Parathyroid adenoma (tissue), 2 donors: ENCODE measurements around the gene ROBO4.

ENCODE experiments used
- H2AFZ ChIP-seq: fragments of 300-600 bp; sonication (generic); one replicate; pipeline ENCODE4 v1.7.0; 2017; ENCODE audit warnings: antibody characterized with exemption, mild to moderate bottlenecking
- H3K27ac ChIP-seq: fragments of 300-600 bp; sonication (generic); one replicate; pipeline ENCODE4 v1.7.0; 2017
- H3K27me3 ChIP-seq: fragments of 300-600 bp; sonication (generic); one replicate; pipeline ENCODE4 v1.7.0; 2017; ENCODE audit warnings: low read length; ENCODE audit not compliant: control insufficient read depth, insufficient read depth
- H3K36me3 ChIP-seq: fragments of 300-600 bp; sonication (generic); one replicate; pipeline ENCODE4 v1.7.0; 2017; ENCODE audit warnings: low read length; ENCODE audit not compliant: control insufficient read depth, insufficient read depth
- H3K4me1 ChIP-seq: fragments of 300-600 bp; sonication (generic); one replicate; pipeline ENCODE4 v1.7.0; 2017; ENCODE audit warnings: control low read depth
- H3K4me2 ChIP-seq: fragments of 300-600 bp; sonication (generic); one replicate; pipeline ENCODE4 v1.7.0; 2017; ENCODE audit warnings: low read length
- H3K4me3 ChIP-seq: fragments of 300-600 bp; sonication (generic); one replicate; pipeline ENCODE4 v1.7.0; 2017; ENCODE audit warnings: low read depth, low read length
- H3K79me2 ChIP-seq: fragments of 300-600 bp; sonication (generic); one replicate; pipeline ENCODE4 v1.7.0; 2017; ENCODE audit warnings: control low read depth
- H3K9ac ChIP-seq: fragments of 300-600 bp; sonication (generic); one replicate; pipeline ENCODE4 v1.7.0; 2017; ENCODE audit warnings: mild to moderate bottlenecking
- H3K9me3 ChIP-seq: fragments of 300-600 bp; sonication (generic); one replicate; pipeline ENCODE4 v1.7.0; 2017; ENCODE audit warnings: low read length; ENCODE audit not compliant: control insufficient read depth
- CTCF ChIP-seq: fragments of 300-600 bp; sonication (generic); IDR thresholded peaks from one replicate; pipeline ENCODE4 v1.7.0; 2017; ENCODE audit warnings: antibody characterized with exemption, mild to moderate bottlenecking
- donor health status: primary hyperparathyroidism.

The ROBO4 gene

GRCh38 chr11:124915541-124916369 lies 18.1 kb upstream of the ROBO4 start:
- Histone ChIP-seq H2AFZ (no peak overlapping the region), H3K4me2 (no peak overlapping the region), H3K27me3 (no peaks in the 10 kb centered on the region), H3K9ac (no peak overlapping the region), H3K4me3 (no peak overlapping the region), H3K4me1 (no peaks in the 10 kb centered on the region), H3K9me3 (no peaks in the 10 kb centered on the region), H3K27ac (no peak overlapping the region), H3K79me2 (no peaks in the 10 kb centered on the region), H3K36me3 (no peaks in the 10 kb centered on the region)
- TF ChIP-seq CTCF = no peak

- no peak overlapping the region for H3K27ac ChIP-seq
- no peaks in the 10 kb centered on the region for H3K36me3 ChIP-seq
- H3K27me3 ChIP-seq = no peaks in the 10 kb centered on the region
- no peaks in the 10 kb centered on the region for H3K4me1 ChIP-seq
- H3K9ac ChIP-seq = no peak overlapping the region
- H3K4me3 ChIP-seq = no peak overlapping the region
- H2AFZ ChIP-seq = no peak overlapping the region
- no peaks in the 10 kb centered on the region for H3K9me3 ChIP-seq
- H3K4me2 ChIP-seq = no peak overlapping the region
- no peaks in the 10 kb centered on the region for H3K79me2 ChIP-seq
- no peak for TF ChIP-seq CTCF
These were observed 5.0 kb upstream of the ROBO4 start for GRCh38 chr11:124902616-124903015.

- H3K4me1 ChIP-seq = no peaks in the 10 kb centered on the region
- H3K27ac ChIP-seq = peak overlapping the region; percentile 84
- H3K9me3 ChIP-seq = no peaks in the 10 kb centered on the region
- H3K79me2 ChIP-seq = no peaks in the 10 kb centered on the region
- no peak overlapping the region for H3K9ac ChIP-seq
- no peaks in the 10 kb centered on the region for H3K27me3 ChIP-seq
- TF ChIP-seq CTCF = no peak
- H3K36me3 ChIP-seq = no peaks in the 10 kb centered on the region
- no peak overlapping the region for H2AFZ ChIP-seq
- H3K4me2 ChIP-seq = no peak overlapping the region
- no peak overlapping the region for H3K4me3 ChIP-seq
These were observed 2.8 kb upstream of the ROBO4 start for GRCh38 chr11:124900464-124900863.

- no peaks in the 10 kb centered on the region for H3K27me3 ChIP-seq
- no peaks in the 10 kb centered on the region for H3K4me1 ChIP-seq
- H3K9ac ChIP-seq = no peak overlapping the region
- no peaks in the 10 kb centered on the region for H3K79me2 ChIP-seq
- no peak overlapping the region for H3K4me2 ChIP-seq
- H3K9me3 ChIP-seq = no peaks in the 10 kb centered on the region
- no peak overlapping the region for H3K4me3 ChIP-seq
- TF ChIP-seq CTCF = no peak
- no peaks in the 10 kb centered on the region for H3K36me3 ChIP-seq
- peak overlapping the region; percentile 84 for H3K27ac ChIP-seq
- no peak overlapping the region for H2AFZ ChIP-seq
These were observed 1.9 kb upstream of the ROBO4 start for GRCh38 chr11:124899383-124900145.
